IPS DF 6.9 (cell line): ENCODE results near the gene SLC22A23.
"Not testable (repeated sequence)": the region's sequence is repeated elsewhere in the genome, so short reads cannot be mapped to it uniquely, and the experiment has no call there.

Source experiments
- DNase-seq: peaks from one replicate; pipeline ENCODE4 v3.0.0-alpha.2; 2013; ENCODE audit warnings: low read depth, low spot score
- H3K27ac ChIP-seq: one replicate; pipeline ENCODE4 v1.5.1; 2013; ENCODE audit warnings: low read length, control low read depth
- H3K27me3 ChIP-seq: 2 replicates; pipeline ENCODE4 v1.6.1; 2013; ENCODE audit warnings: mild to moderate bottlenecking, low read length; ENCODE audit not compliant: control insufficient read depth, insufficient read depth
- H3K36me3 ChIP-seq: 2 replicates; pipeline ENCODE4 v1.6.1; 2013; ENCODE audit warnings: low read length; ENCODE audit not compliant: control insufficient read depth, insufficient read depth
- H3K4me1 ChIP-seq: 2 replicates; pipeline ENCODE4 v1.6.1; 2013; ENCODE audit warnings: low read length; ENCODE audit not compliant: control insufficient read depth, insufficient read depth
- H3K4me3 ChIP-seq: 2 replicates; pipeline ENCODE4 v1.5.1; 2013; ENCODE audit warnings: mild to moderate bottlenecking, low read length
- H3K9me3 ChIP-seq: 2 replicates; pipeline ENCODE4 v1.6.1; 2013; ENCODE audit warnings: low read length, inconsistent platforms; ENCODE audit not compliant: control insufficient read depth, insufficient read depth
- whole genome bisulfite sequencing: extraction: QIAGEN DNeasy Blood & Tissue Kit; methylation state at CpG from one replicate; pipeline ENCODE4 v1.1.7; 2013; ENCODE audit warnings: mixed read lengths, missing lambda C conversion rate; ENCODE audit not compliant: insufficient read length, insufficient coverage; 5-methylcytosine and 5-hydroxymethylcytosine counted together

SLC22A23 gene

GRCh38 chr6:3258201-3258600, 198.6 kb downstream of the SLC22A23 start:
- DNase-seq = no peak
- no peaks in the 10 kb centered on the region; the same call in 1 of the 2 replicates for H3K4me1 ChIP-seq
- H3K27me3 ChIP-seq = no peaks in the 10 kb centered on the region
- H3K9me3 ChIP-seq = no peaks in the 10 kb centered on the region
- no peak overlapping the region for H3K4me3 ChIP-seq
- no peaks in the 10 kb centered on the region for H3K36me3 ChIP-seq
- no peak overlapping the region for H3K27ac ChIP-seq
- no CpG with 5 or more reads among the region's 12 CpGs for WGBS

GRCh38 chr6:3253597-3253961, 203.3 kb downstream of the SLC22A23 start:
- WGBS = no CpG with 5 or more reads among the region's 40 CpGs
- DNase-seq = no peak
- H3K27me3 ChIP-seq = no peaks in the 10 kb centered on the region
- H3K27ac ChIP-seq = no peak overlapping the region
- H3K9me3 ChIP-seq = no peaks in the 10 kb centered on the region
- H3K36me3 ChIP-seq = no peaks in the 10 kb centered on the region
- H3K4me3 ChIP-seq = no peak overlapping the region
- no peaks in the 10 kb centered on the region for H3K4me1 ChIP-seq

GRCh38 chr6:3252861-3253596, 203.8 kb downstream of the SLC22A23 start:
- Histone ChIP-seq H3K9me3 (no peaks in the 10 kb centered on the region), H3K4me1 (peaks cover 1% of the 10 kb centered on the region; the same call in 1 of the 2 replicates), H3K27me3 (no peaks in the 10 kb centered on the region), H3K4me3 (no peak overlapping the region), H3K27ac (no peak overlapping the region), H3K36me3 (no peaks in the 10 kb centered on the region)
- no CpG with 5 or more reads among the region's 22 CpGs for WGBS
- no peak for DNase-seq

- WGBS = no CpG with 5 or more reads among the region's 10 CpGs
- no peaks in the 10 kb centered on the region for H3K9me3 ChIP-seq
- peaks cover 2% of the 10 kb centered on the region; the same call in 1 of the 2 replicates for H3K4me1 ChIP-seq
- no peak overlapping the region for H3K27ac ChIP-seq
- no peaks in the 10 kb centered on the region for H3K36me3 ChIP-seq
- no peaks in the 10 kb centered on the region for H3K27me3 ChIP-seq
- no peak overlapping the region for H3K4me3 ChIP-seq
- DNase-seq = no peak
Measured at GRCh38 chr6:3252369-3252768, 204.5 kb downstream of the SLC22A23 start.

- no peak overlapping the region for H3K4me3 ChIP-seq
- WGBS = no CpG with 5 or more reads among the region's 20 CpGs
Measured at GRCh38 chr6:3251462-3252314, 205.2 kb downstream of the SLC22A23 start.

GRCh38 chr6:3250231-3250675, 206.6 kb downstream of the SLC22A23 start:
- Histone ChIP-seq H3K4me1 (peaks cover 2% of the 10 kb centered on the region; the same call in 1 of the 2 replicates), H3K4me3 (no peak overlapping the region), H3K9me3 (no peaks in the 10 kb centered on the region), H3K27me3 (no peaks in the 10 kb centered on the region), H3K36me3 (no peaks in the 10 kb centered on the region), H3K27ac (no peak overlapping the region)
- no peak for DNase-seq
- WGBS = no CpG with 5 or more reads among the region's 9 CpGs

More at GRCh38 chr6:3251462-3252314, 205.2 kb downstream of the SLC22A23 start:
- Histone ChIP-seq H3K27ac (no peak overlapping the region), H3K36me3 (no peaks in the 10 kb centered on the region), H3K27me3 (no peaks in the 10 kb centered on the region), H3K9me3 (no peaks in the 10 kb centered on the region), H3K4me1 (peaks cover 2% of the 10 kb centered on the region; the same call in 1 of the 2 replicates)
- DNase-seq = no peak

GRCh38 chr6:3249821-3250220, 207.0 kb downstream of the SLC22A23 start:
- H3K4me3 ChIP-seq = no peak overlapping the region
- WGBS = no CpG with 5 or more reads among the region's 3 CpGs
- H3K36me3 ChIP-seq = no peaks in the 10 kb centered on the region
- no peak for DNase-seq
- H3K27ac ChIP-seq = no peak overlapping the region
- H3K27me3 ChIP-seq = no peaks in the 10 kb centered on the region
- no peaks in the 10 kb centered on the region for H3K9me3 ChIP-seq
- peaks cover 2% of the 10 kb centered on the region; the same call in 1 of the 2 replicates for H3K4me1 ChIP-seq

- peaks cover 2% of the 10 kb centered on the region; the same call in 1 of the 2 replicates for H3K4me1 ChIP-seq
- no peak overlapping the region for H3K4me3 ChIP-seq
- H3K9me3 ChIP-seq = no peaks in the 10 kb centered on the region
- H3K36me3 ChIP-seq = no peaks in the 10 kb centered on the region
- no peak overlapping the region for H3K27ac ChIP-seq
- no CpG with 5 or more reads among the region's 36 CpGs for WGBS
- H3K27me3 ChIP-seq = no peaks in the 10 kb centered on the region
- no peak for DNase-seq
Measured at GRCh38 chr6:3247255-3248146, 209.3 kb downstream of the SLC22A23 start.

- no CpG with 5 or more reads among the region's 5 CpGs for WGBS
- DNase-seq = no peak
- no peaks in the 10 kb centered on the region for H3K27me3 ChIP-seq
- H3K4me1 ChIP-seq = peaks cover 2% of the 10 kb centered on the region; the same call in 1 of the 2 replicates
- no peak overlapping the region for H3K27ac ChIP-seq
- H3K36me3 ChIP-seq = no peaks in the 10 kb centered on the region
- no peak overlapping the region for H3K4me3 ChIP-seq
- no peaks in the 10 kb centered on the region for H3K9me3 ChIP-seq
Measured at GRCh38 chr6:3245216-3245615, 211.6 kb downstream of the SLC22A23 start.

GRCh38 chr6:3244832-3245161, 212.1 kb downstream of the SLC22A23 start:
- not testable (repeated sequence) for H3K4me3 ChIP-seq, H3K36me3 ChIP-seq, H3K4me1 ChIP-seq, H3K9me3 ChIP-seq, H3K27me3 ChIP-seq, H3K27ac ChIP-seq, DNase-seq
- WGBS = no CpG with 5 or more reads among the region's 7 CpGs
